ENCODE measurements around the gene SUMO2.
A peak's percentile ranks its signal among the peaks of the same experiment; 100 is the strongest.
"Not testable (repeated sequence)": the region's sequence is repeated elsewhere in the genome, so short reads cannot be mapped to it uniquely, and the experiment has no call there.

The SUMO2 gene

DNA sequence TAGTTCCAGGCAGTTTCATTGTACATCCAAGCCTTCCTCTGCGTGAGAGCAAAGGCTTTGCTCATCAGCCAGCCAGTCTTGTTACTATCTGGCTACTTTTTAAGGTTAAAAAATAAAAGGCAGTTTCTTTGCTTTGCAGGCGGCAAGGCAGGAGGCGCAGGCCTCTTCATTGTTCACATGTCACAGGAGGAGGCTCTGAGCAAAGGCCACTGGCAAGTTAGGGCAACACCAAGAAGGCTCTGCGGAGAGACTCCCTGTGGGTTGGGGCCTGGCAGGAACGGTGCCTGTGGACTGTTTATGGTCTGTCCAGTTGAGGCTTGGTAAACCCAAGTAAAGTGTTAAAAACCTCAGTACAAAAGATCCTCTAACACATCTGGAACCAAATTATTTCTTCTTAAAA lies 47.3 kb downstream of the SUMO2 start:
- H3K36me3 ChIP-seq = peaks cover 59% of the 10 kb centered on the region
- TF ChIP-seq, protein P1, sequence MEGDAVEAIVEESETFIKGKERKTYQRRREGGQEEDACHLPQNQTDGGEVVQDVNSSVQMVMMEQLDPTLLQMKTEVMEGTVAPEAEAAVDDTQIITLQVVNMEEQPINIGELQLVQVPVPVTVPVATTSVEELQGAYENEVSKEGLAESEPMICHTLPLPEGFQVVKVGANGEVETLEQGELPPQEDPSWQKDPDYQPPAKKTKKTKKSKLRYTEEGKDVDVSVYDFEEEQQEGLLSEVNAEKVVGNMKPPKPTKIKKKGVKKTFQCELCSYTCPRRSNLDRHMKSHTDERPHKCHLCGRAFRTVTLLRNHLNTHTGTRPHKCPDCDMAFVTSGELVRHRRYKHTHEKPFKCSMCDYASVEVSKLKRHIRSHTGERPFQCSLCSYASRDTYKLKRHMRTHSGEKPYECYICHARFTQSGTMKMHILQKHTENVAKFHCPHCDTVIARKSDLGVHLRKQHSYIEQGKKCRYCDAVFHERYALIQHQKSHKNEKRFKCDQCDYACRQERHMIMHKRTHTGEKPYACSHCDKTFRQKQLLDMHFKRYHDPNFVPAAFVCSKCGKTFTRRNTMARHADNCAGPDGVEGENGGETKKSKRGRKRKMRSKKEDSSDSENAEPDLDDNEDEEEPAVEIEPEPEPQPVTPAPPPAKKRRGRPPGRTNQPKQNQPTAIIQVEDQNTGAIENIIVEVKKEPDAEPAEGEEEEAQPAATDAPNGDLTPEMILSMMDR (IDR thresholded peaks at IDR 0.05; ENCODE audit: low read depth, low read length) = no peak
- no peak for DNase-seq
- no peak overlapping the region for H3K4me3 ChIP-seq (ENCODE audit: low read depth, low read length)
- H3K27ac ChIP-seq = no peak overlapping the region
- H3K9me3 ChIP-seq (ENCODE audit: severe bottlenecking) = no peaks in the 10 kb centered on the region
- H3K27me3 ChIP-seq (ENCODE audit: insufficient read depth, low read depth, severe bottlenecking) = no peaks in the 10 kb centered on the region

DNA sequence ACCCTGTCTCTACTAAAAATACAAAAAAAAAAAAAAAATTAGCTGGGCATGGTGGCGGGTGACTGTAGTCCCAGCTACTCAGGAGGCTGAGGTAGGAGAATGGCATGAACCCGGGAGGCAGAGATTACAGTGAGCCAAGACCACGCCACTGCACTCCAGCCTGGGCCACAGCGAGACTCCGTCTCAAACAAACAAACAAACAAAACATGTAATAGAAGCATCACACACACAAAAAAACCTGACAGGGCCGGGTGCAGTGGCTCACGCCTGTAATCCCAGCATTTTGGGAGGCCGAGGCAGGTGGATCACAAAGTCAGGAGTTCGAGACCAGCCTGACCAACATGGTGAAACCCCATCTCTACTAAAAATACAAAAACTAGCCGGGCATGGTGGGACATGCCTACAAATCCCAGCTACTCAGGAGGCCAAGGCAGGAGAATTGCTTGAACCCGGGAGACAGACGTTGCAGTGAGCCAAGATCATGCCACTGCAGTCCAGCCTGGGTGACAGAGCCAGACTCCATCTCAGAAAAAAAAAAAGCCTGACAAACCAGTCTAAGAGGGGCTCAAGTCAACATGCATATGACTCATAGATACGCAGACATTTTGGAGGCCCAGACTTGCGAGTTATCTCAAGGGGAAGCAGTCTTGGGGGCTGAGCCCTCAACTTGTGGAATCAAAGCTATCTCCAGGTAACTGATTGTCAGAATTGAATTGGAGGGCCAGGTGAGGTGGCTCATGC lies 49.0 kb downstream of the SUMO2 start:
- H3K4me3 ChIP-seq (ENCODE audit: low read depth, low read length); H3K27me3 ChIP-seq (ENCODE audit: insufficient read depth, low read depth, severe bottlenecking); DNase-seq; H3K9me3 ChIP-seq (ENCODE audit: severe bottlenecking): not testable (repeated sequence)
- Histone ChIP-seq H3K36me3 (peaks cover 56% of the 10 kb centered on the region), H3K27ac (peak overlapping the region; percentile 86; the same call in 1 of the 2 replicates)

DNA sequence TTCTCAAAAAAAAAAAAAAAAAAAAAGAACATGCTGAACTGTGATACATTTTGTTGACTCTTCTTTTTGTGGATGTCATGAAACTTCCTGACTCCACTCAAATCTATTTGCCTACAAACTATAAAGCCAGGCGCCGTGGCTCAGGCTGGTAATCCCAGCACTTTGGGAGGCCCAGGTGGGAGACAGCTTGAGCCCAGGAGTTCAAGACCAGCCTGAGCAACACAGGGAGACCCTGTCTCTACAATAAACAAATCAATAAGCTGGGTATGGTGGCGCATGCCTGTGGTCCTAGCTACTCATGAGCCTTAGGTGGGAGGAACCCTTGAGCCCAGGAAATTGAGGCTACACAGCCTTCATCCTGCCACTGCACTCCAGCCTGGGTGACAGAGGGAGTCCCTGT lies 49.8 kb downstream of the SUMO2 start:
- peaks cover 50% of the 10 kb centered on the region for H3K36me3 ChIP-seq
- TF ChIP-seq, protein P1 (IDR thresholded peaks at IDR 0.05; ENCODE audit: low read depth, low read length) = no peak
- H3K27ac ChIP-seq = peak overlapping the region; percentile 86
- H3K4me3 ChIP-seq (ENCODE audit: low read depth, low read length) = no peak overlapping the region
- H3K9me3 ChIP-seq (ENCODE audit: severe bottlenecking) = no peaks in the 10 kb centered on the region
- DNase-seq = no peak
- H3K27me3 ChIP-seq (ENCODE audit: insufficient read depth, low read depth, severe bottlenecking) = no peaks in the 10 kb centered on the region

DNA sequence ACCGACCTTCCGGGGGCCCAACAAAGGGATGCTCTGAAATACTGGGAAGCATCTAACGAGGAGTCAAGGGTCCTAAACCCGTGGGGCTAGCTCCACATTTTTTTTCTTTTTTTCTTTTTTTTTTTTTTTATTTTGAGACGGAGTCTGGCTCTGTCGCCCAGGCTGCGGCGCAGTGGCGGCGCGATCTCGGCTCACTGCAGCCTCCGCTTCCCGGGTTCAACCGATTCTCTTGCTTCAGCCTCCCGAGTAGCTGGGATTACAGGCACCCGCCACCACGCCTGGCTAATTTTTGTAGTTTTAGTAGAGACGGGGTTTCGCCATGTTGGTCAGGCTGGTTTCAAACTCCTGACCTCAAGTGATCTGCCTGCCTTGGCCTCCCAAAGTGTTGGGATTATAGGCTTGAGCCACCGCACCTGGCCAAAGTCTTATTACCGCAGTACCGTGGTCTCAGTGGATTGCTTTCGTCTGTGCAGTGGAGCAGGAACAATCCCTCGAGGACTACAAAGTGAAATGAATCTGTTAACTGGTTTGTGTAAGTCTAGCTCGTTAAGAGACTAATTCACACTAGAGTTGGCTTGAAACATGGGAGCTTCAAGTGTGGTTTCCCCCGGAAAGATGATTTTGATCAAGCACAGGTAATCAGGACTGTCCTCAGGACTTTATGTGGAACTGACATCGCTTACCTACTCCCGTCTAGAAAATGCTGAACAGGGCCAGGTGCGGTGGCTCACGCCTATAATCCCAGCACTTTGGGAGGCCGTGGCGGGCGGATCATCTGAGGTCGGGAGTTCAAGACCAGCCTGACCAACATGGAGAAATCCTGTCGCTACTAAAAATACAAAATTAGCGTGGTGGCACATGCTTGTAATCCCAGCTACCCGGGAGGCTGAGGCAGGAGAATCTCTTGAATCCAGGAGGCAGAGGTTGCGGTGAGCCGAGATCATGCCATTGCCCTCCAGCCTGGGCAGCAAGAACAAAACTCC lies 50.5 kb downstream of the SUMO2 start:
- H3K9me3 ChIP-seq (ENCODE audit: severe bottlenecking); H3K27me3 ChIP-seq (ENCODE audit: insufficient read depth, low read depth, severe bottlenecking): not testable (repeated sequence)
- Histone ChIP-seq H3K4me3 (ENCODE audit: low read depth, low read length) (peak overlapping the region; percentile 91), H3K27ac (peak overlapping the region; percentile 86), H3K36me3 (peaks cover 46% of the 10 kb centered on the region)
- peak; percentile 85 for DNase-seq

DNA sequence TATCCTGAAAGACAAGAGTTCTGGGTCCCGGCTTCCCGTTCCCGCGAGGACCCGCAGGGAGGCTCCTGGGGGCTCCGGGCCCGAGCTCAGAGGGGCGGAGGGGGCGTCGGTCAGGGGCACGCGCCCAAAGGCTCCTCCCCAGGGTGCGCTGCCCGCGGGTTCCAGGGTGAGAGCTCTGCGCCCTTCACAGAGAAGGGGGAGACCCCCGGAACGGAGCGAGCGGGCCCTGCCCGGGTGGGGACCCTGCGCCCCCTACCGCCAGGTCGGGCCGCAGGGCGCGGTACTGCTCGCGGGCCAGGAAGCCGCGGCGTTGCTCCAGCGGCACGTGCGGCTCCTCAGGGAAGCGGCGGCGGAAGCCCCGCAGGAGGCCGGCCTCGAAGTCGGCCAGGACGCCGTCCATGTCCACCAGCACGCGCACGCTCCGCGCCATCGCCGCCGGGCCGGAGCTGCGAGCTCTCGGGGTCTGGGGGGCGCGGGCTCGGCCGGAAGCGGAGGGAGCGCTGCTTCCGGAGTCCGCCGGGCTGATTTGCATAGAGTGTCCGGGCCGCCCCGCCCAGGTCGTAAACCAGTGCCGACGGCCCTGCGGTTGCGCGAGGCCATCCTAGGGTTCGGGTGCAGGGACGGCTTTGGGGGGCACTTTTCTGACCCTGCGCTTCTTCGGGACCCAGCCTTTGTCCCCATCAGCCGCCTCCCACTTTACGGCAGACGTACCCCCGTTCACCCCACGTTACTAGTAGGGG lies 51.3 kb downstream of the SUMO2 start, which contains the start of gene NT5C:
Gene NT5C (minus strand): TSS at position 465 of the 740 bp plus-strand sequence. CDS start 35 bp downstream, at position 430.
- peak within 1 kb of the TSS; percentile 86 for H3K27ac ChIP-seq
- H3K27me3 ChIP-seq (ENCODE audit: insufficient read depth, low read depth, severe bottlenecking) = no peaks in the 10 kb centered on the region
- TF ChIP-seq, protein P1 (IDR thresholded peaks at IDR 0.05; ENCODE audit: low read depth, low read length) = peak; percentile 92
- no peaks in the 10 kb centered on the region for H3K9me3 ChIP-seq (ENCODE audit: severe bottlenecking)
- DNase-seq = peak; percentile 92
- peak within 1 kb of the TSS; percentile 91 for H3K4me3 ChIP-seq (ENCODE audit: low read depth, low read length)
- peaks cover 38% of the 10 kb centered on the region for H3K36me3 ChIP-seq

DNA sequence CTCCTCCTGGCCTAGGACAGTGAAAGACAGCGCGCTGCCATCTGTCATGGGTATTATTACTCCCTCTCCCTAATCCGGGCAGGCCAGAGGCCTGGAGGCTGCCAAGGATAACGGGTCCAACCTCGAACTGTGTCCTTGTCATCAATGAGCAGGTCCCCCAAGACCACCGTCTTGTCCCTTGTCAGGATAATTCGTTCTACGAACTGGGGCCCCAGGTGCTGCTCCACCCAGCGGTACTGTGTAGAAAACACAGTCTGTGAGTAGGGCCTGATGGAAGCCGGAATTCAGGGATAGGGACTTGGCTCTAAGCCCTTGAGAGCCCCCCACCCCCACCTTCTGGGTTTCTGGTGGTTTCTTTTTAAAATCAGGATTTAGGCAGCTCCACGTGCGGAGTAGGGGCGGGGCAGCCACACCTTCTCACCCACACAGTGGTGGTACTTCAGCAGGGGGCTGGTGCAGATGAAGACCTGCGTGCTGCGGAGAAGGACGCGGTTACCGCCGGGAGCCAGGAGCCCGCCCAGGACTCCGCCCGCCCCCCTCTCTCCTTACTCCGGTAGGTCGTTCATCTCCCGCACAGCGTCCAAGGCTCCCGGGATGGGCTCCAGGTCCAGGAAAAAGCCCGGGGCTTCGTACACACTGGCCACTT lies 52.0 kb downstream of the SUMO2 start:
- peaks cover 31% of the 10 kb centered on the region for H3K36me3 ChIP-seq
- H3K27me3 ChIP-seq (ENCODE audit: insufficient read depth, low read depth, severe bottlenecking) = no peaks in the 10 kb centered on the region
- H3K4me3 ChIP-seq (ENCODE audit: low read depth, low read length) = peak overlapping the region; percentile 91
- no peaks in the 10 kb centered on the region for H3K9me3 ChIP-seq (ENCODE audit: severe bottlenecking)
- peak; percentile 92 for DNase-seq
- peak overlapping the region; percentile 86 for H3K27ac ChIP-seq
- TF ChIP-seq, protein P1 (IDR thresholded peaks at IDR 0.05; ENCODE audit: low read depth, low read length) = peak; percentile 63

All from WERI-Rb-1 (cell line).